Astrocyte (in vitro differentiated cells and primary cell): ENCODE data around the gene CPNE4. TPM values are rescaled to one million over a fixed set of nuclear protein-coding genes. Genes with fewer than 3 reads are reported as not detected.
A peak's percentile ranks its signal among the peaks of the same experiment; 100 is the strongest.

Experiments
- DNase-seq: peaks from one replicate; pipeline ENCODE4 v3.0.0-alpha.2; 2010; ENCODE audit warnings: low read depth
- FAIRE-seq: peaks from 2 replicates; lab custom pipeline; 2011; peaks lifted over from hg19 to GRCh38; lab: Jason Lieb, UNC
- H2AFZ ChIP-seq: 2 replicates; pipeline ENCODE4 v1.6.0; 2012; ENCODE audit warnings: low read depth, low read length, inconsistent platforms
- H3K27ac ChIP-seq: 2 replicates; pipeline ENCODE4 v1.5.1; 2011; ENCODE audit warnings: low read depth, low read length, inconsistent platforms
- H3K27me3 ChIP-seq: 2 replicates; pipeline ENCODE4 v1.6.0; 2011; ENCODE audit warnings: low read length, inconsistent platforms; ENCODE audit not compliant: insufficient read depth
- H3K36me3 ChIP-seq: 2 replicates; pipeline ENCODE4 v1.5.1; 2011; ENCODE audit warnings: low read length, inconsistent platforms; ENCODE audit not compliant: insufficient read depth
- H3K4me1 ChIP-seq: 2 replicates; pipeline ENCODE4 v1.5.1; 2011; ENCODE audit warnings: low read length, inconsistent platforms; ENCODE audit not compliant: insufficient read depth
- H3K4me2 ChIP-seq: 2 replicates; pipeline ENCODE4 v1.6.0; 2012; ENCODE audit warnings: low read length, inconsistent platforms
- H3K4me3 ChIP-seq: 2 replicates; pipeline ENCODE4 v1.5.1; 2011; ENCODE audit warnings: low read depth, mild to moderate bottlenecking, low read length, inconsistent platforms; ENCODE audit not compliant: insufficient read depth
- H3K79me2 ChIP-seq: 2 replicates; pipeline ENCODE4 v1.6.0; 2012; ENCODE audit warnings: mild to moderate bottlenecking, low read length, inconsistent platforms; ENCODE audit not compliant: insufficient read depth
- H3K9ac ChIP-seq: 2 replicates; pipeline ENCODE4 v1.6.0; 2012; ENCODE audit warnings: mild to moderate bottlenecking, low read length, inconsistent platforms
- H3K9me3 ChIP-seq: 2 replicates; pipeline ENCODE4 v1.5.1; 2012; ENCODE audit warnings: low read depth, mild to moderate bottlenecking, low read length, inconsistent platforms; ENCODE audit not compliant: insufficient read depth
- H4K20me1 ChIP-seq: 2 replicates; pipeline ENCODE4 v1.6.0; 2012; ENCODE audit warnings: low read length, inconsistent platforms; ENCODE audit not compliant: insufficient read depth
- H3K27ac Mint-ChIP-seq: one replicate; pipeline ENCODE4 v1.8.0; 2021; ENCODE audit warnings: mild to moderate bottlenecking, mixed read lengths; ENCODE audit not compliant: unreplicated experiment
- H3K27me3 Mint-ChIP-seq: one replicate; pipeline ENCODE4 v1.8.0; 2021; ENCODE audit warnings: low read depth, mixed read lengths; ENCODE audit not compliant: unreplicated experiment
- H3K36me3 Mint-ChIP-seq: one replicate; pipeline ENCODE4 v1.8.0; 2021; ENCODE audit warnings: low read depth, mixed read lengths; ENCODE audit not compliant: unreplicated experiment
- H3K4me1 Mint-ChIP-seq: one replicate; pipeline ENCODE4 v1.8.0; 2021; ENCODE audit warnings: low read depth, mixed read lengths; ENCODE audit not compliant: unreplicated experiment
- H3K4me3 Mint-ChIP-seq: one replicate; pipeline ENCODE4 v1.8.0; 2021; ENCODE audit warnings: mild to moderate bottlenecking, moderate library complexity, mixed read lengths; ENCODE audit not compliant: unreplicated experiment
- H3K9me3 Mint-ChIP-seq: one replicate; pipeline ENCODE4 v1.8.0; 2021; ENCODE audit warnings: mild to moderate bottlenecking, mixed read lengths; ENCODE audit not compliant: unreplicated experiment
- CTCF ChIP-seq: IDR thresholded peaks from 2 replicates; pipeline ENCODE4 v1.5.1; 2011; ENCODE audit warnings: low read depth, mild to moderate bottlenecking, inconsistent platforms, low read length, moderate library complexity; ENCODE audit not compliant: insufficient read depth
- EZH2 ChIP-seq: IDR thresholded peaks from 2 replicates; pipeline ENCODE4 v1.6.1; 2012; ENCODE audit warnings: mild to moderate bottlenecking, low read length, inconsistent platforms; ENCODE audit not compliant: insufficient read depth
- total RNA-seq: library from RNA; stranded (reverse); gene quantifications from 2 replicates; pipeline ENCODE4 v1.2.1, GENCODE V29; 2021

The CPNE4 gene
- total RNA-seq, 1 donor from 2014 or later = 0.68 TPM

- Mint-ChIP-seq H3K36me3 (no peaks in the 10 kb centered on the region), H3K4me1 (peaks cover 3% of the 10 kb centered on the region), H3K9me3 (no peaks in the 10 kb centered on the region), H3K27me3 (peaks cover 6% of the 10 kb centered on the region), H3K27ac (no peak overlapping the region), H3K4me3 (no peak overlapping the region)
- Histone ChIP-seq H3K79me2 (no peaks in the 10 kb centered on the region), H3K9ac (no peak overlapping the region), H3K4me1 (no peaks in the 10 kb centered on the region), H3K27ac (no peak overlapping the region), H2AFZ (no peak overlapping the region), H3K4me2 (no peak overlapping the region), H3K27me3 (no peaks in the 10 kb centered on the region), H3K36me3 (no peaks in the 10 kb centered on the region), H3K9me3 (no peaks in the 10 kb centered on the region), H3K4me3 (no peak overlapping the region), H4K20me1 (no peaks in the 10 kb centered on the region)
- no peak for DNase-seq
- no peak for FAIRE-seq
- TF ChIP-seq CTCF (no peak), EZH2 (no peak)
Observed at GRCh38 chr3:131550562-131551465, 484.0 kb downstream of the CPNE4 start.

DNA sequence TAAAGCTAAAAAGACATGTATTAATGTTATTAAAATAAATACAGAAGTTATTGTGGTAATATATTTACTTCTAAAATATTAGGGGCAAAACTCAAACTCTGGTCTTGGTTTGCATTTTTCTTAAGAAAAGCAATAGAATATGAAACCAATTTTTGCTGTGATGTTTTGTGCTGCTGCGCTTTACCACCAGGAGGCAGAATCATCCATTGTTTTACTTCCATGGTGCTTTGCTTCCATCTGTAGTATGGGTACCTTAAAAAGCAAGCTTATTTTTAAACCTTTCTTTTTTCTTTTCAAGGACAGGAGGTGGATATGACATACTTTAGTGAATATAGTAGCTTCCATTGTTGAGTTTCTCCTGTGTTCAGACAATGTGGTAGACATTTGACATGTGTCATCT, 485.5 kb downstream of the CPNE4 start:
- no peak overlapping the region for H3K9ac ChIP-seq
- no peak overlapping the region for H3K4me2 ChIP-seq
- no peaks in the 10 kb centered on the region for H3K36me3 Mint-ChIP-seq
- H3K9me3 Mint-ChIP-seq = no peaks in the 10 kb centered on the region
- no peaks in the 10 kb centered on the region for H3K4me1 ChIP-seq
- FAIRE-seq (no peak), DNase-seq (no peak)
- H3K4me3 Mint-ChIP-seq = no peak overlapping the region
- H4K20me1 ChIP-seq = no peaks in the 10 kb centered on the region
- H3K27me3 Mint-ChIP-seq = peaks cover 6% of the 10 kb centered on the region
- TF ChIP-seq EZH2 = no peak
- TF ChIP-seq CTCF = peak; percentile 45
- no peaks in the 10 kb centered on the region for H3K27me3 ChIP-seq
- H3K79me2 ChIP-seq = no peaks in the 10 kb centered on the region
- no peaks in the 10 kb centered on the region for H3K36me3 ChIP-seq
- no peak overlapping the region for H2AFZ ChIP-seq
- H3K27ac ChIP-seq = no peak overlapping the region
- H3K27ac Mint-ChIP-seq = no peak overlapping the region
- H3K4me1 Mint-ChIP-seq = peaks cover 2% of the 10 kb centered on the region
- no peaks in the 10 kb centered on the region for H3K9me3 ChIP-seq
- H3K4me3 ChIP-seq = no peak overlapping the region

DNA sequence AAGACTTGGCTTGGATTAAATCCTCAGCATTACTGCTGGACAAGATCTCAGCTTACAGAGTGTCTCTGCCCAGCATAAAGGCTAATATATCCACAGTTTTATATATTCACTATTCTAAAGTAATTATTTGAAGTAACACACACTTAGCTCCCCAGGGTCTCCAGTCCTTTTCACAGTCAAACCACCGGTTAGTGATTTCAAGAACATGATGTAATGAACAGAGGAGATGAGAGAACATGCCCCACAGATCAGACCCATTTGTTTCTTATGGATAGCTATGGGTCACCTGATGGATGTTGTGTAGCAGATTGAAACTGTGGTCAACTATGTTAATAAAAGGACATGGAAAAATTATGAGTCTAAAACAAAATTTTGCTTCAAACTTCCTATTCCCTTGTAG, 487.2 kb downstream of the CPNE4 start:
- Histone ChIP-seq H3K4me2 (no peak overlapping the region), H2AFZ (no peak overlapping the region), H3K27ac (no peak overlapping the region), H3K9me3 (no peaks in the 10 kb centered on the region), H3K79me2 (no peaks in the 10 kb centered on the region), H3K4me1 (no peaks in the 10 kb centered on the region), H3K36me3 (no peaks in the 10 kb centered on the region), H4K20me1 (no peaks in the 10 kb centered on the region), H3K9ac (no peak overlapping the region), H3K4me3 (no peak overlapping the region), H3K27me3 (no peaks in the 10 kb centered on the region)
- H3K27ac Mint-ChIP-seq = no peak overlapping the region
- DNase-seq (no peak), FAIRE-seq (no peak)
- H3K9me3 Mint-ChIP-seq = no peaks in the 10 kb centered on the region
- H3K36me3 Mint-ChIP-seq = no peaks in the 10 kb centered on the region
- peaks cover 5% of the 10 kb centered on the region for H3K27me3 Mint-ChIP-seq
- TF ChIP-seq EZH2 = no peak
- no peak for TF ChIP-seq CTCF
- H3K4me1 Mint-ChIP-seq = peaks cover 7% of the 10 kb centered on the region
- H3K4me3 Mint-ChIP-seq = no peak overlapping the region
